GM23338 (cell line): ENCODE data around the gene XPNPEP1. TPM values are rescaled to one million over a fixed set of nuclear protein-coding genes. Genes with fewer than 3 reads are reported as not detected.

Experiments
- ATAC-seq: fragments of 200-7000 bp; cut with Tn5 transposase; 3 replicates; pipeline ENCODE4 v1.9.1; 2020
- DNase-seq: peaks from one replicate; pipeline ENCODE4 v3.0.0-alpha.2; 2015; ENCODE audit warnings: low spot score
- H2AFZ ChIP-seq: fragments of 200-600 bp; sonication (generic); 2 replicates; pipeline ENCODE4 v1.8.0; 2016; ENCODE audit warnings: antibody characterized with exemption, mild to moderate bottlenecking, moderate library complexity
- H3F3A ChIP-seq: fragments of 200-600 bp; sonication (generic); replicated peaks from 2 replicates; pipeline ENCODE4 v1.8.0; 2017; ENCODE audit warnings: antibody characterized with exemption, mixed run types, low read depth
- H3K27ac ChIP-seq: fragments of 200-600 bp; sonication (generic); 2 replicates; pipeline ENCODE4 v1.6.1; 2016; ENCODE audit warnings: low read depth
- H3K27me3 ChIP-seq: fragments of 200-600 bp; sonication (generic); 2 replicates; pipeline ENCODE4 v1.8.0; 2016; ENCODE audit warnings: mild to moderate bottlenecking, mixed run types, moderate library complexity; ENCODE audit not compliant: insufficient read depth
- H3K36me3 ChIP-seq: fragments of 200-600 bp; sonication (generic); 2 replicates; pipeline ENCODE4 v1.8.0; 2016; ENCODE audit warnings: mild to moderate bottlenecking; ENCODE audit not compliant: insufficient read depth
- H3K4me1 ChIP-seq: fragments of 200-600 bp; sonication (generic); 2 replicates; pipeline ENCODE4 v1.8.0; 2016; ENCODE audit warnings: mild to moderate bottlenecking, moderate library complexity; ENCODE audit not compliant: insufficient read depth
- H3K4me2 ChIP-seq: fragments of 200-600 bp; sonication (generic); 2 replicates; pipeline ENCODE4 v1.7.1; 2017; ENCODE audit warnings: mixed run types
- H3K4me3 ChIP-seq: fragments of 200-600 bp; sonication (generic); 2 replicates; pipeline ENCODE4 v1.6.1; 2016; ENCODE audit warnings: mixed run types
- H3K79me2 ChIP-seq: fragments of 200-600 bp; sonication (generic); replicated peaks from 2 replicates; pipeline ENCODE4 v1.8.0; 2017; ENCODE audit warnings: mild to moderate bottlenecking; ENCODE audit not compliant: insufficient read depth
- H3K9me2 ChIP-seq: fragments of 200-600 bp; sonication (generic); 2 replicates; pipeline ENCODE4 v1.8.0; 2017; ENCODE audit not compliant: insufficient read depth
- H4K20me1 ChIP-seq: fragments of 200-600 bp; sonication (generic); replicated peaks from 2 replicates; pipeline ENCODE4 v1.8.0; 2017; ENCODE audit warnings: mild to moderate bottlenecking; ENCODE audit not compliant: insufficient read depth
- H3K27ac Mint-ChIP-seq: 2 replicates; pipeline ENCODE4 v1.8.0; 2020; ENCODE audit warnings: inconsistent platforms, mild to moderate bottlenecking, moderate library complexity, mixed read lengths
- H3K27me3 Mint-ChIP-seq: 3 replicates; pipeline ENCODE4 v1.8.0; 2022; ENCODE audit warnings: low read depth, mild to moderate bottlenecking, moderate library complexity, mixed read lengths, inconsistent platforms; ENCODE audit not compliant: insufficient read depth, poor library complexity
- H3K36me3 Mint-ChIP-seq: 3 replicates; pipeline ENCODE4 v1.8.0; 2021; ENCODE audit warnings: low read depth, mild to moderate bottlenecking, inconsistent platforms, moderate library complexity, mixed read lengths
- H3K4me1 Mint-ChIP-seq: 3 replicates; pipeline ENCODE4 v1.8.0; 2020; ENCODE audit warnings: mild to moderate bottlenecking, inconsistent platforms, mixed read lengths
- H3K4me3 Mint-ChIP-seq: 3 replicates; pipeline ENCODE4 v1.8.0; 2021; ENCODE audit warnings: moderate library complexity, mild to moderate bottlenecking, inconsistent platforms, mixed read lengths
- H3K9me3 Mint-ChIP-seq: 3 replicates; pipeline ENCODE4 v1.8.0; 2020; ENCODE audit warnings: moderate library complexity, mild to moderate bottlenecking, inconsistent platforms, mixed read lengths
- CREB1 ChIP-seq: fragments of 250-450 bp; sonication (Bioruptor Pico); IDR thresholded peaks from 2 replicates; pipeline ENCODE4 v1.5.0; 2020; ENCODE audit warnings: low read depth, mild to moderate bottlenecking, moderate library complexity
- CTCF ChIP-seq, 2 experiments: fragments of 200-600 bp in 1 of 2; sonication (generic) in 1 of 2; conservative IDR thresholded peaks; 2 replicates each; pipeline versions ENCODE4 v1.5.1 to v1.6.1; 2016 to 2017; ENCODE audit warnings: antibody characterized with exemption in 2 of 2, low read depth in 2 of 2, mild to moderate bottlenecking in 2 of 2, moderate library complexity in 1 of 2
- ETS1 ChIP-seq: IDR thresholded peaks from 2 replicates; pipeline ENCODE4 v1.6.1; 2016; ENCODE audit warnings: antibody characterized with exemption
- EZH2 ChIP-seq: fragments of 200-600 bp; sonication (generic); IDR thresholded peaks from one replicate; pipeline ENCODE4 v1.8.0; 2017; ENCODE audit warnings: antibody characterized with exemption, mild to moderate bottlenecking, low read depth; ENCODE audit not compliant: unreplicated experiment
- EZH2phosphoT487 ChIP-seq: fragments of 200-600 bp; sonication (generic); IDR thresholded peaks from one replicate; pipeline ENCODE4 v1.8.1; 2018; ENCODE audit warnings: antibody characterized with exemption; ENCODE audit not compliant: unreplicated experiment
- JUNB ChIP-seq: IDR thresholded peaks from one replicate; pipeline ENCODE4 v1.6.1; 2016; ENCODE audit warnings: antibody characterized with exemption; ENCODE audit not compliant: unreplicated experiment
- NANOG ChIP-seq: IDR thresholded peaks from 2 replicates; pipeline ENCODE4 v1.6.1; 2016; ENCODE audit warnings: antibody characterized with exemption, borderline replicate concordance
- POLR2AphosphoS5 ChIP-seq: IDR thresholded peaks from 2 replicates; pipeline ENCODE4 v1.6.1; 2016; ENCODE audit warnings: antibody characterized with exemption, low read depth
- REST ChIP-seq: IDR thresholded peaks from one replicate; pipeline ENCODE4 v1.6.1; 2018; ENCODE audit warnings: antibody characterized with exemption; ENCODE audit not compliant: unreplicated experiment
- STAT1 ChIP-seq: IDR thresholded peaks from one replicate; pipeline ENCODE4 v1.6.1; 2016; ENCODE audit warnings: antibody characterized with exemption; ENCODE audit not compliant: unreplicated experiment
- ZNF114 ChIP-seq: fragments of 250-450 bp; sonication (Bioruptor Pico); IDR thresholded peaks from 2 replicates; pipeline ENCODE4 v1.5.0; 2020; ENCODE audit warnings: mild to moderate bottlenecking, moderate library complexity
- ZNF331 ChIP-seq: fragments of 250-450 bp; sonication (Bioruptor Pico); IDR thresholded peaks from 2 replicates; pipeline ENCODE4 v1.5.0; 2020; ENCODE audit warnings: low read depth, mild to moderate bottlenecking, moderate library complexity
- polyA plus RNA-seq: library from polyadenylated mRNA; unstranded; fragments of >200 nt; fragmentation: Nextera tagmentation; extraction: Ambion mirVana; gene quantifications from 2 replicates; pipeline ENCODE4 v1.2.1, GENCODE V29; 2016
- total RNA-seq: library from RNA; depleted of rRNA; stranded (reverse); fragments of >200 nt; shearing (Covaris generic); gene quantifications from 2 replicates; pipeline ENCODE4 v1.2.3, GENCODE V29; 2014
- TF ChIP-seq, protein P1 (sequence below): fragments of 250-450 bp; sonication (Bioruptor Pico); IDR thresholded peaks from 2 replicates; pipeline ENCODE4 v1.5.0; 2020; ENCODE audit warnings: mild to moderate bottlenecking, moderate library complexity

Gene XPNPEP1
- total and polyA plus RNA-seq, 2 experiments from 2014 or later: 17.5 to 55.8 TPM

DNA sequence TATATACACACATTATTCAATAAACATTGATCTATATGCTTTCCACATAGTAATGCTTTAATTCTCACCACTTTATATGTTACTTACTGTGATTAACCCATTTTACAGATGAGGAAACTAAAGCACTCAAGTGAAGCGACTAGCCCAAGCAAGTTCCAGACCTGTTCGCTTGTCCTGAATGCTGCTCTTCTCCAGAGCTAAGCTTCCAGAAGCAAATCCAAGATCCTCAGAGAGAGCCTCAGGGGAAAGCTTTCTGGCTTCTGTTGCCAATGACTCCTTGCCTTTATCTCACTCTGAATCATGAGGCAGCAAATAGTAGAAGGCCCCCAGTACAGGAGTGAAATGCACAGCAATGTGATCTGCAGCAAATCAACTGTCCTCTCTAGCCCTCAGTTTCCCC, 32.2 kb downstream of the XPNPEP1 start:
- no peak overlapping the region for H3K4me3 Mint-ChIP-seq
- H3K9me3 Mint-ChIP-seq: no peaks in the 10 kb centered on the region
- no peak for DNase-seq
- H3K27me3 ChIP-seq: no peaks in the 10 kb centered on the region
- H3K27ac ChIP-seq: no peak overlapping the region
- H3K4me1 Mint-ChIP-seq: peaks cover 32% of the 10 kb centered on the region; the same call in 2 of the 3 replicates
- no peaks in the 10 kb centered on the region for H3K9me2 ChIP-seq
- peaks cover 22% of the 10 kb centered on the region for H3K36me3 Mint-ChIP-seq
- H3K36me3 ChIP-seq: peaks cover 5% of the 10 kb centered on the region
- H3K27me3 Mint-ChIP-seq: peaks cover 4% of the 10 kb centered on the region
- H3K4me3 ChIP-seq: no peak overlapping the region
- no peak for TF ChIP-seq STAT1
- TF ChIP-seq, protein P1, sequence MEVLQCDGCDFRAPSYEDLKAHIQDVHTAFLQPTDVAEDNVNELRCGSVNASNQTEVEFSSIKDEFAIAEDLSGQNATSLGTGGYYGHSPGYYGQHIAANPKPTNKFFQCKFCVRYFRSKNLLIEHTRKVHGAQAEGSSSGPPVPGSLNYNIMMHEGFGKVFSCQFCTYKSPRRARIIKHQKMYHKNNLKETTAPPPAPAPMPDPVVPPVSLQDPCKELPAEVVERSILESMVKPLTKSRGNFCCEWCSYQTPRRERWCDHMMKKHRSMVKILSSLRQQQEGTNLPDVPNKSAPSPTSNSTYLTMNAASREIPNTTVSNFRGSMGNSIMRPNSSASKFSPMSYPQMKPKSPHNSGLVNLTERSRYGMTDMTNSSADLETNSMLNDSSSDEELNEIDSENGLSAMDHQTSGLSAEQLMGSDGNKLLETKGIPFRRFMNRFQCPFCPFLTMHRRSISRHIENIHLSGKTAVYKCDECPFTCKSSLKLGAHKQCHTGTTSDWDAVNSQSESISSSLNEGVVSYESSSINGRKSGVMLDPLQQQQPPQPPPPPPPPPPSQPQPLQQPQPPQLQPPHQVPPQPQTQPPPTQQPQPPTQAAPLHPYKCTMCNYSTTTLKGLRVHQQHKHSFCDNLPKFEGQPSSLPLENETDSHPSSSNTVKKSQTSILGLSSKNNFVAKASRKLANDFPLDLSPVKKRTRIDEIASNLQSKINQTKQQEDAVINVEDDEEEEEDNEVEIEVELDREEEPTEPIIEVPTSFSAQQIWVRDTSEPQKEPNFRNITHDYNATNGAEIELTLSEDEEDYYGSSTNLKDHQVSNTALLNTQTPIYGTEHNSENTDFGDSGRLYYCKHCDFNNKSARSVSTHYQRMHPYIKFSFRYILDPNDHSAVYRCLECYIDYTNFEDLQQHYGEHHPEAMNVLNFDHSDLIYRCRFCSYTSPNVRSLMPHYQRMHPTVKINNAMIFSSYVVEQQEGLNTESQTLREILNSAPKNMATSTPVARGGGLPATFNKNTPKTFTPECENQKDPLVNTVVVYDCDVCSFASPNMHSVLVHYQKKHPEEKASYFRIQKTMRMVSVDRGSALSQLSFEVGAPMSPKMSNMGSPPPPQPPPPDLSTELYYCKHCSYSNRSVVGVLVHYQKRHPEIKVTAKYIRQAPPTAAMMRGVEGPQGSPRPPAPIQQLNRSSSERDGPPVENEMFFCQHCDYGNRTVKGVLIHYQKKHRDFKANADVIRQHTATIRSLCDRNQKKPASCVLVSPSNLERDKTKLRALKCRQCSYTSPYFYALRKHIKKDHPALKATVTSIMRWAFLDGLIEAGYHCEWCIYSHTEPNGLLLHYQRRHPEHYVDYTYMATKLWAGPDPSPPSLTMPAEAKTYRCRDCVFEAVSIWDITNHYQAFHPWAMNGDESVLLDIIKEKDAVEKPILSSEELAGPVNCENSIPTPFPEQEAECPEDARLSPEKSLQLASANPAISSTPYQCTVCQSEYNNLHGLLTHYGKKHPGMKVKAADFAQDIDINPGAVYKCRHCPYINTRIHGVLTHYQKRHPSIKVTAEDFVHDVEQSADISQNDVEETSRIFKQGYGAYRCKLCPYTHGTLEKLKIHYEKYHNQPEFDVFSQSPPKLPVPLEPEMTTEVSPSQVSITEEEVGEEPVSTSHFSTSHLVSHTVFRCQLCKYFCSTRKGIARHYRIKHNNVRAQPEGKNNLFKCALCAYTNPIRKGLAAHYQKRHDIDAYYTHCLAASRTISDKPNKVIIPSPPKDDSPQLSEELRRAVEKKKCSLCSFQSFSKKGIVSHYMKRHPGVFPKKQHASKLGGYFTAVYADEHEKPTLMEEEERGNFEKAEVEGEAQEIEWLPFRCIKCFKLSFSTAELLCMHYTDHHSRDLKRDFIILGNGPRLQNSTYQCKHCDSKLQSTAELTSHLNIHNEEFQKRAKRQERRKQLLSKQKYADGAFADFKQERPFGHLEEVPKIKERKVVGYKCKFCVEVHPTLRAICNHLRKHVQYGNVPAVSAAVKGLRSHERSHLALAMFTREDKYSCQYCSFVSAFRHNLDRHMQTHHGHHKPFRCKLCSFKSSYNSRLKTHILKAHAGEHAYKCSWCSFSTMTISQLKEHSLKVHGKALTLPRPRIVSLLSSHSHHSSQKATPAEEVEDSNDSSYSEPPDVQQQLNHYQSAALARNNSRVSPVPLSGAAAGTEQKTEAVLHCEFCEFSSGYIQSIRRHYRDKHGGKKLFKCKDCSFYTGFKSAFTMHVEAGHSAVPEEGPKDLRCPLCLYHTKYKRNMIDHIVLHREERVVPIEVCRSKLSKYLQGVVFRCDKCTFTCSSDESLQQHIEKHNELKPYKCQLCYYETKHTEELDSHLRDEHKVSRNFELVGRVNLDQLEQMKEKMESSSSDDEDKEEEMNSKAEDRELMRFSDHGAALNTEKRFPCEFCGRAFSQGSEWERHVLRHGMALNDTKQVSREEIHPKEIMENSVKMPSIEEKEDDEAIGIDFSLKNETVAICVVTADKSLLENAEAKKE: no peak
- TF ChIP-seq ZNF331 (CRISPR knock-in tag): no peak
- TF ChIP-seq ZNF114 (CRISPR knock-in tag): no peak
- no peak for TF ChIP-seq EZH2phosphoT487
- no peak for TF ChIP-seq JUNB
- no peak for TF ChIP-seq ETS1
- TF ChIP-seq CREB1 (CRISPR knock-in tag): no peak
- TF ChIP-seq POLR2AphosphoS5: no peak
- TF ChIP-seq REST: no peak
- no peak for TF ChIP-seq EZH2
- TF ChIP-seq CTCF (conservative IDR thresholded peaks at IDR 0.05; ENCODE audit: low read depth in 2 of 2): no peak
- TF ChIP-seq NANOG: no peak
- ATAC-seq: no peak
- 0 out of 2 replicates have a peak, but pooled peaks cover 6% of the 10 kb centered on the region for H4K20me1 ChIP-seq
- no peak overlapping the region for H2AFZ ChIP-seq
- no peak overlapping the region for H3K27ac Mint-ChIP-seq
- no peaks in the 10 kb centered on the region for H3K79me2 ChIP-seq
- no peak overlapping the region for H3K4me2 ChIP-seq
- no peaks in the 10 kb centered on the region; the same call in 1 of the 2 replicates for H3K4me1 ChIP-seq
- H3F3A ChIP-seq: no peaks in the 10 kb centered on the region
